ENCODE data around the gene UBE2D4.

UBE2D4 gene

GRCh38 chr7:43931346-43931745 lies 5.1 kb downstream of the UBE2D4 start:
- no peak overlapping the region for H3K4me3 ChIP-seq (ENCODE audit: control insufficient read depth, low read depth, low read length)
- DNase-seq (ENCODE audit: low read depth) = no peak
- TF ChIP-seq CTCF (conservative IDR thresholded peaks at IDR 0.05; ENCODE audit: control insufficient read depth, insufficient read depth, low read depth, low read length) = no peak

DNA sequence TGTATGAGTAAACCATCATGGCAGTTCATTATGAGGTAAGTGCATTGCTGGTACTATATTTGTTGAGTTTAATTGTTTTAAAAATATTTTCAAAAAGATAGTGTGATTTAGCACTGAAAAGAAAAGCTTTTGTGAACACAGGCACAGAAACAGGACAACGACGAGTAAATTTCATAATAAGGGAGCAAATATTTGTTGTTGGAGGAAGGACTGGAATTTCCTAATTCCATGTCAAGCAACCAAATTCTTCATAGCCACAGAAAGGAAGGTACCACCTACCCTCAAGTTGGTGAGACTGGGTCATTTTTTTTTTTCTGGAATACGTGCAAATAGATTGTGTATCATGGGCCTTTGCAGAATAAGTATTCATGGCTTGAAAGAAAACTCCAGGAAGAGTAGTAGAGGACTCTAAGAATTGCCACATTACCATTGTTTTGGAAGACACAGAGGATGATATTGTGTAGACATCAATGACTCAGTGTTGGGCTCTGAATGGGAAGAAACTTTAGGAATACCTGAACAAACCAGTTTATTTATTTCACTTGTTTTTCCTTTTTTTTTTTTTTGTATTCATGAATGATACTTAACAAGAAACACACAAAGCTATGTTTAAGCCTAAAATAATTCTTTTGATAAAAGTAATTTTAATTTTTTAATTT lies 7.8 kb downstream of the UBE2D4 start:
- H3K4me3 ChIP-seq (ENCODE audit: control insufficient read depth, low read depth, low read length) = no peak overlapping the region
- DNase-seq (ENCODE audit: low read depth) = no peak
- TF ChIP-seq CTCF (conservative IDR thresholded peaks at IDR 0.05; ENCODE audit: control insufficient read depth, insufficient read depth, low read depth, low read length) = no peak

GRCh38 chr7:43937444-43937843 lies 11.2 kb downstream of the UBE2D4 start:
- DNase-seq (ENCODE audit: low read depth) = no peak
- TF ChIP-seq CTCF (conservative IDR thresholded peaks at IDR 0.05; ENCODE audit: control insufficient read depth, insufficient read depth, low read depth, low read length) = no peak
- H3K4me3 ChIP-seq (ENCODE audit: control insufficient read depth, low read depth, low read length) = no peak overlapping the region

DNA sequence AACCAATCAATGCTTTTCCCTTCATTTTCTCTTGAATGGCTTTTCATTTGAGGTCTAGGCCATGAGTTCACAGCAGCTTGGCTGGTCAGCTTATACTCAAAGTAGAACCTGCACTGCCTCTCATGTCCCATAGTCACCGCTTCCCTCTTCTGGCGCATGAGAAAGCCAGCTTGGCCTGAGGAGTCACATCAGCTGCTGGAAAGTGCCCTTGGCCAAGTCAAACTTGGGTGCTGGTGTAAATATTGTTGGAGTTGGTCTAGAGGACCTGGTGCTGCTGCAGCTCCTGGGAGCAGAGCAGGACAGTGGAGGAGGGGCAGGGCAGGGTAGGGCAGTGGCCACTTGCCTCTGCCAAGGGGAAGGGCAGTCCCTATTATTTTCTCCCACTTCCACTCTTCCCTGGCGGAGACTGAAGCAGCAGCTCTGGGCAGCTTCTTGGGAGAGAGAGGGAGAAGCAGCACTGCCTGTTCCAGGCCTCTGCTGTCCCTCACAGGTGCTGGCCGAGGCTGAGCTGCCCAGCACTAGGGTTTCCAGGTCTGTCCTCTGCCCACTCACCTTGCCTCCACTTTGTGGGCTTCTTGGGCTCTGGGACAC lies 12.8 kb downstream of the UBE2D4 start:
- no peak for DNase-seq (ENCODE audit: low read depth)
- no peak overlapping the region for H3K4me3 ChIP-seq (ENCODE audit: control insufficient read depth, low read depth, low read length)
- no peak for TF ChIP-seq CTCF (conservative IDR thresholded peaks at IDR 0.05; ENCODE audit: control insufficient read depth, insufficient read depth, low read depth, low read length)

DNA sequence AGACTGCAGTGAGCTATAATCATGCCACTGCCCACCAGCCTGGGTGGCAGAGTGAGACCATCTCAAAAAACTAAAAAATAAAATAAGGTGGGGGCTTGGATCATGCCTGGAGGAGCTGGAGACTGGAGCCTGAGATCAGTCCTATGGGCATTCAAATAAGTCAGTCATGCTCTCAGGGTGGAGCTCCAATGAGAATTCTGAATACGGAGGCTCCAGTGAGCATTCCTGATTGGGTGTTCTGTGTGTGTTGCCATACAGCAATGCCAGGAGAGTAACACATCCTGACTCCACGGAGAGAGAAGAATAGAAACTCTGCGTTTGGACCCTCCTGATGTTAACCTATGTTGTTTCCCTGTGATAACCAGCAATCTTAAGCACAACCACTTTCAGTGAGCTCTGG lies 16.0 kb downstream of the UBE2D4 start:
- DNase-seq (ENCODE audit: low read depth) = no peak
- no peak overlapping the region for H3K4me3 ChIP-seq (ENCODE audit: control insufficient read depth, low read depth, low read length)
- TF ChIP-seq CTCF (conservative IDR thresholded peaks at IDR 0.05; ENCODE audit: control insufficient read depth, insufficient read depth, low read depth, low read length) = no peak

- no peak for DNase-seq (ENCODE audit: low read depth)
- no peak overlapping the region for H3K4me3 ChIP-seq (ENCODE audit: control insufficient read depth, low read depth, low read length)
- peak; percentile 3 for TF ChIP-seq CTCF (conservative IDR thresholded peaks at IDR 0.05; ENCODE audit: control insufficient read depth, insufficient read depth, low read depth, low read length)
Measured at GRCh38 chr7:43942997-43943396, 16.8 kb downstream of the UBE2D4 start.
